Karpas-422 (cell line): ENCODE measurements around the gene MCRIP1. TPM values are rescaled to one million over a fixed set of nuclear protein-coding genes. Genes with fewer than 3 reads are reported as not detected.

Experiments
- DNase-seq: peaks from one replicate; pipeline ENCODE4 v3.0.0-alpha.2; 2015
- H2AFZ ChIP-seq: fragments of 200-600 bp; sonication (generic); 2 replicates; pipeline ENCODE4 v1.6.1; 2014; ENCODE audit warnings: antibody characterized with exemption, low read length, mixed read lengths
- H3K27ac ChIP-seq: fragments of 200-600 bp; sonication (generic); 2 replicates; pipeline ENCODE4 v1.5.1; 2014; ENCODE audit warnings: mild to moderate bottlenecking, low read length, moderate library complexity
- H3K27me3 ChIP-seq: fragments of 200-600 bp; sonication (generic); 2 replicates; pipeline ENCODE4 v1.6.1; 2014; ENCODE audit warnings: low read length, mixed read lengths
- H3K36me3 ChIP-seq: fragments of 200-600 bp; sonication (generic); 2 replicates; pipeline ENCODE4 v1.6.1; 2014; ENCODE audit warnings: low read length, mixed read lengths; ENCODE audit not compliant: insufficient read depth
- H3K4me1 ChIP-seq: fragments of 200-600 bp; sonication (generic); 2 replicates; pipeline ENCODE4 v1.6.1; 2014; ENCODE audit warnings: mild to moderate bottlenecking, low read length, mixed read lengths
- H3K4me2 ChIP-seq: fragments of 200-600 bp; sonication (generic); 2 replicates; pipeline ENCODE4 v1.6.1; 2014; ENCODE audit warnings: low read length, low read depth, mild to moderate bottlenecking; ENCODE audit not compliant: poor library complexity, severe bottlenecking
- H3K4me3 ChIP-seq: fragments of 200-600 bp; sonication (generic); 2 replicates; pipeline ENCODE4 v1.5.1; 2014; ENCODE audit warnings: mild to moderate bottlenecking, antibody characterized with exemption, low read length, mixed read lengths
- H3K79me2 ChIP-seq: fragments of 200-600 bp; sonication (generic); 2 replicates; pipeline ENCODE4 v1.6.1; 2014; ENCODE audit warnings: mild to moderate bottlenecking, low read length, mixed read lengths
- H3K9ac ChIP-seq: fragments of 200-600 bp; sonication (generic); 2 replicates; pipeline ENCODE4 v1.6.0; 2014; ENCODE audit warnings: low read length
- H3K9me2 ChIP-seq: fragments of 200-600 bp; sonication (generic), shearing (Covaris generic); replicated peaks from 2 replicates; pipeline ENCODE4 v1.6.0; 2014; ENCODE audit warnings: mild to moderate bottlenecking, low read length, moderate library complexity; ENCODE audit not compliant: insufficient read depth
- H3K9me3 ChIP-seq: fragments of 300-700, 200-600 bp; sonication (generic); 2 replicates; pipeline ENCODE4 v1.6.1; 2014; ENCODE audit warnings: low read length, mixed read lengths
- H4K20me1 ChIP-seq: fragments of 200-600 bp; sonication (generic); 2 replicates; pipeline ENCODE4 v1.6.1; 2014; ENCODE audit warnings: mild to moderate bottlenecking, antibody characterized with exemption, low read length, low read depth; ENCODE audit not compliant: insufficient read depth
- total RNA-seq: library from RNA; depleted of rRNA; stranded (reverse); fragments of >200 nt; shearing (Covaris generic); gene quantifications from 2 replicates; pipeline ENCODE4 v1.2.3, GENCODE V29; 2014; ENCODE audit warnings: low replicate concordance

Gene MCRIP1
- total RNA-seq, 1 experiment from 2014 or later = 55.9 TPM

GRCh38 chr17:81832608-81833159 lies 407 bp downstream of the MCRIP1 start:
- peak overlapping the region; percentile 1; the same call in 1 of the 2 replicates for H2AFZ ChIP-seq
- DNase-seq = peak; percentile 70
- H3K4me3 ChIP-seq = peak overlapping the region; percentile 93
- peak overlapping the region; percentile 93 for H3K9ac ChIP-seq
- H3K9me3 ChIP-seq = no peaks in the 10 kb centered on the region
- H3K27me3 ChIP-seq = no peaks in the 10 kb centered on the region
- peak overlapping the region; percentile 66 for H3K27ac ChIP-seq
- peaks cover 25% of the 10 kb centered on the region for H3K79me2 ChIP-seq
- no peaks in the 10 kb centered on the region for H4K20me1 ChIP-seq
- peaks cover 30% of the 10 kb centered on the region for H3K4me1 ChIP-seq
- H3K36me3 ChIP-seq = no peaks in the 10 kb centered on the region
- peak overlapping the region; percentile 98 for H3K4me2 ChIP-seq
- H3K9me2 ChIP-seq = no peaks in the 10 kb centered on the region

GRCh38 chr17:81831957-81832607 lies 1.0 kb downstream of the MCRIP1 start:
- Histone ChIP-seq H3K4me3 (peak overlapping the region; percentile 93), H4K20me1 (no peaks in the 10 kb centered on the region), H3K9me3 (no peaks in the 10 kb centered on the region), H3K79me2 (peaks cover 25% of the 10 kb centered on the region), H3K27me3 (no peaks in the 10 kb centered on the region), H3K9ac (peak overlapping the region; percentile 93), H3K27ac (peak overlapping the region; percentile 66), H2AFZ (peak overlapping the region; percentile 45; the same call in 1 of the 2 replicates), H3K4me2 (peak overlapping the region; percentile 98), H3K4me1 (peaks cover 30% of the 10 kb centered on the region), H3K9me2 (no peaks in the 10 kb centered on the region), H3K36me3 (no peaks in the 10 kb centered on the region)
- DNase-seq = peak; percentile 83

GRCh38 chr17:81831563-81831956 lies 1.5 kb downstream of the MCRIP1 start:
- peak overlapping the region; percentile 45; the same call in 1 of the 2 replicates for H2AFZ ChIP-seq
- peaks cover 25% of the 10 kb centered on the region for H3K79me2 ChIP-seq
- peak overlapping the region; percentile 93 for H3K9ac ChIP-seq
- peak overlapping the region; percentile 98 for H3K4me2 ChIP-seq
- peak overlapping the region; percentile 56; the same call in 1 of the 2 replicates for H3K27ac ChIP-seq
- H3K9me2 ChIP-seq = no peaks in the 10 kb centered on the region
- no peaks in the 10 kb centered on the region for H4K20me1 ChIP-seq
- H3K36me3 ChIP-seq = no peaks in the 10 kb centered on the region
- no peak for DNase-seq
- H3K4me1 ChIP-seq = peaks cover 30% of the 10 kb centered on the region
- H3K9me3 ChIP-seq = no peaks in the 10 kb centered on the region
- H3K4me3 ChIP-seq = peak overlapping the region; percentile 93
- H3K27me3 ChIP-seq = no peaks in the 10 kb centered on the region

GRCh38 chr17:81829858-81830257 lies 3.2 kb downstream of the MCRIP1 start:
- DNase-seq = no peak

GRCh38 chr17:81828656-81829055 lies 4.4 kb downstream of the MCRIP1 start:
- H3K4me3 ChIP-seq = no peak overlapping the region
- no peaks in the 10 kb centered on the region for H3K9me2 ChIP-seq
- H3K4me2 ChIP-seq = no peak overlapping the region
- H3K79me2 ChIP-seq = peaks cover 15% of the 10 kb centered on the region
- no peak overlapping the region for H3K27ac ChIP-seq
- no peak overlapping the region for H2AFZ ChIP-seq
- H4K20me1 ChIP-seq = no peaks in the 10 kb centered on the region
- no peak for DNase-seq
- no peaks in the 10 kb centered on the region for H3K9me3 ChIP-seq
- no peaks in the 10 kb centered on the region for H3K27me3 ChIP-seq
- peaks cover 20% of the 10 kb centered on the region for H3K4me1 ChIP-seq
- H3K36me3 ChIP-seq = no peaks in the 10 kb centered on the region
- H3K9ac ChIP-seq = no peak overlapping the region

More at GRCh38 chr17:81829858-81830257, 3.2 kb downstream of the MCRIP1 start:
- no peaks in the 10 kb centered on the region for H4K20me1 ChIP-seq
- no peak overlapping the region for H3K9ac ChIP-seq
- no peaks in the 10 kb centered on the region for H3K27me3 ChIP-seq
- H3K36me3 ChIP-seq = no peaks in the 10 kb centered on the region
- H3K4me1 ChIP-seq = peaks cover 30% of the 10 kb centered on the region
- H3K9me3 ChIP-seq = no peaks in the 10 kb centered on the region
- peaks cover 25% of the 10 kb centered on the region for H3K79me2 ChIP-seq
- no peaks in the 10 kb centered on the region for H3K9me2 ChIP-seq
- H2AFZ ChIP-seq = no peak overlapping the region
- H3K4me3 ChIP-seq = no peak overlapping the region
- H3K27ac ChIP-seq = no peak overlapping the region
- no peak overlapping the region for H3K4me2 ChIP-seq

- Histone ChIP-seq H3K4me2 (no peak overlapping the region), H2AFZ (no peak overlapping the region), H3K9ac (no peak overlapping the region), H3K4me1 (no peaks in the 10 kb centered on the region), H3K9me2 (no peaks in the 10 kb centered on the region), H3K36me3 (no peaks in the 10 kb centered on the region), H3K4me3 (no peak overlapping the region), H3K9me3 (no peaks in the 10 kb centered on the region), H3K27me3 (no peaks in the 10 kb centered on the region), H3K79me2 (no peaks in the 10 kb centered on the region), H3K27ac (no peak overlapping the region), H4K20me1 (no peaks in the 10 kb centered on the region)
- no peak for DNase-seq
Measured at GRCh38 chr17:81825841-81826466, 7.1 kb downstream of the MCRIP1 start.

GRCh38 chr17:81824595-81824994 lies 8.5 kb downstream of the MCRIP1 start:
- no peak overlapping the region for H3K9ac ChIP-seq

GRCh38 chr17:81823820-81824550 lies 9.1 kb downstream of the MCRIP1 start:
- Histone ChIP-seq H3K9ac (no peak overlapping the region), H3K27me3 (no peaks in the 10 kb centered on the region), H3K79me2 (no peaks in the 10 kb centered on the region), H3K4me1 (no peaks in the 10 kb centered on the region), H4K20me1 (no peaks in the 10 kb centered on the region), H3K36me3 (no peaks in the 10 kb centered on the region), H2AFZ (no peak overlapping the region), H3K4me3 (no peak overlapping the region), H3K9me3 (no peaks in the 10 kb centered on the region), H3K9me2 (no peaks in the 10 kb centered on the region), H3K27ac (no peak overlapping the region), H3K4me2 (no peak overlapping the region)
- no peak for DNase-seq

More at GRCh38 chr17:81824595-81824994, 8.5 kb downstream of the MCRIP1 start:
- no peaks in the 10 kb centered on the region for H3K36me3 ChIP-seq
- no peaks in the 10 kb centered on the region for H3K9me2 ChIP-seq
- no peak for DNase-seq
- H3K9me3 ChIP-seq = no peaks in the 10 kb centered on the region
- H3K4me2 ChIP-seq = no peak overlapping the region
- H3K79me2 ChIP-seq = no peaks in the 10 kb centered on the region
- H3K4me3 ChIP-seq = no peak overlapping the region
- no peaks in the 10 kb centered on the region for H3K27me3 ChIP-seq
- no peak overlapping the region for H3K27ac ChIP-seq
- no peaks in the 10 kb centered on the region for H3K4me1 ChIP-seq
- no peak overlapping the region for H2AFZ ChIP-seq
- no peaks in the 10 kb centered on the region for H4K20me1 ChIP-seq
